Neuron (in vitro differentiated cells): ENCODE results near the gene S100B.

Source experiments
- H2AFZ ChIP-seq: one replicate; pipeline ENCODE4 v1.6.1; 2013; ENCODE audit warnings: low read depth, mild to moderate bottlenecking, inconsistent platforms, low read length, moderate library complexity
- H3K27me3 ChIP-seq: one replicate; pipeline ENCODE4 v1.6.1; 2013; ENCODE audit warnings: low read length; ENCODE audit not compliant: insufficient read depth
- H3K36me3 ChIP-seq: one replicate; pipeline ENCODE4 v1.6.1; 2013; ENCODE audit warnings: low read length; ENCODE audit not compliant: insufficient read depth
- H3K4me1 ChIP-seq: one replicate; pipeline ENCODE4 v1.6.1; 2013; ENCODE audit warnings: low read length; ENCODE audit not compliant: insufficient read depth
- H3K4me3 ChIP-seq: 2 replicates; pipeline ENCODE4 v1.5.1; 2013; ENCODE audit warnings: mild to moderate bottlenecking, low read length, moderate library complexity
- H3K9me3 ChIP-seq: one replicate; pipeline ENCODE4 v1.6.1; 2013; ENCODE audit warnings: low read length

Gene S100B

DNA sequence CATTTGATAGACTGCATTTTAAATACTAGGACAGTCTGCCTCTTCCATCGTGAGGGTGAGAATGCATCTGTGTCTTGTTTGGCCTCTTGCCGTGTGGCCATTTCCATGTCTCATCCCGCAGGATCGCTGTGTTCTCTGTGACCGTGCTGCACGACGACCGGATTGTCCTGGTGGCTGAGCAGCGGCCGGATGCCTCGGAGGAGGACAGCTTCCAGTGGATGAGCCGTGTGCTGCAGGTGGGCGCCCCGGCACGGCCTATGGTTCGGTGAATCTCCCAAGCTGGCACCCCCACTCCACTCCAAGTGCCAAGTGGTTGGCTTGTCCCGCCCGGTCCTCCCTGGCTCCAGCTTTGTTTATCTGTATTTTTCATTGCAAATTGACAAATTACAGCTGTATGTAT, 55.2 kb downstream of the S100B start:
- Histone ChIP-seq H3K4me1 (no peaks in the 10 kb centered on the region), H3K9me3 (peaks cover 15% of the 10 kb centered on the region), H2AFZ (no peak overlapping the region), H3K4me3 (no peak overlapping the region), H3K27me3 (no peaks in the 10 kb centered on the region), H3K36me3 (peaks cover 92% of the 10 kb centered on the region)
